Measurements from ENCODE around the gene ABHD6. TPM values are rescaled to one million over a fixed set of nuclear protein-coding genes. Genes with fewer than 3 reads are reported as not detected.

The ABHD6 gene
- total RNA-seq, 1 experiment from 2014 or later = 2.2 TPM

GRCh38 chr3:58256061-58256460 is 18.5 kb downstream of the ABHD6 start:
- H2BK5ac ChIP-seq (ENCODE audit: insufficient read length, low read length) = no peak overlapping the region
- H3K4me1 ChIP-seq (ENCODE audit: insufficient read depth, low read length) = no peaks in the 10 kb centered on the region
- H3K23me2 ChIP-seq (ENCODE audit: insufficient read length, low read depth, low read length, poor library complexity, severe bottlenecking) = no peaks in the 10 kb centered on the region
- Mint-ChIP-seq H3K9me3 (no peaks in the 10 kb centered on the region), H3K4me3 (no peak overlapping the region), H3K36me3 (ENCODE audit: insufficient read depth in 1 of 3, low read depth in 3 of 3) (no peaks in the 10 kb centered on the region), H3K27me3 (ENCODE audit: low read depth) (no peaks in the 10 kb centered on the region; the same call in 1 of the 2 replicates), H3K4me1 (no peaks in the 10 kb centered on the region), H3K27ac (no peak overlapping the region)
- no peak overlapping the region for H3K27ac ChIP-seq (ENCODE audit: insufficient read length, low read depth, low read length)
- H2BK20ac ChIP-seq (ENCODE audit: low read depth, low read length, poor library complexity, severe bottlenecking) = no peak overlapping the region
- no peak overlapping the region for H4K91ac ChIP-seq (ENCODE audit: insufficient read length, low read depth, low read length)
- H3K79me2 ChIP-seq (ENCODE audit: insufficient read depth, low read length) = no peaks in the 10 kb centered on the region
- H2AFZ ChIP-seq (ENCODE audit: low read length) = no peak overlapping the region
- DNase-seq = no peak
- no peak overlapping the region for H2BK12ac ChIP-seq (ENCODE audit: insufficient read length, low read depth, low read length)
- H2AK5ac ChIP-seq (ENCODE audit: insufficient read length, low read length) = no peak overlapping the region
- H4K8ac ChIP-seq (replicated peaks; ENCODE audit: insufficient read length, low read depth, low read length) = no peak overlapping the region
- H3K23ac ChIP-seq (ENCODE audit: insufficient read length, low read depth, low read length) = no peak overlapping the region
- H3K56ac ChIP-seq (ENCODE audit: insufficient read length, low read depth, low read length) = no peak overlapping the region
- no peak overlapping the region for H3K9ac ChIP-seq (ENCODE audit: extremely low read depth, insufficient read length, low read length)
- H2BK120ac ChIP-seq (ENCODE audit: low read depth, low read length, poor library complexity, severe bottlenecking) = no peak overlapping the region
- no peak overlapping the region for H3K4me2 ChIP-seq (ENCODE audit: insufficient read depth, insufficient read length, low read length)
- no peaks in the 10 kb centered on the region for H3K9me3 ChIP-seq (ENCODE audit: control insufficient read depth, low read depth, low read length)
- no CpG with 5 or more reads among the region's 1 CpG for WGBS (ENCODE audit: extremely low coverage, insufficient read length, low lambda C conversion rate)
- H3K4ac ChIP-seq (ENCODE audit: low read depth, low read length) = no peak overlapping the region
- TF ChIP-seq, protein P1, sequence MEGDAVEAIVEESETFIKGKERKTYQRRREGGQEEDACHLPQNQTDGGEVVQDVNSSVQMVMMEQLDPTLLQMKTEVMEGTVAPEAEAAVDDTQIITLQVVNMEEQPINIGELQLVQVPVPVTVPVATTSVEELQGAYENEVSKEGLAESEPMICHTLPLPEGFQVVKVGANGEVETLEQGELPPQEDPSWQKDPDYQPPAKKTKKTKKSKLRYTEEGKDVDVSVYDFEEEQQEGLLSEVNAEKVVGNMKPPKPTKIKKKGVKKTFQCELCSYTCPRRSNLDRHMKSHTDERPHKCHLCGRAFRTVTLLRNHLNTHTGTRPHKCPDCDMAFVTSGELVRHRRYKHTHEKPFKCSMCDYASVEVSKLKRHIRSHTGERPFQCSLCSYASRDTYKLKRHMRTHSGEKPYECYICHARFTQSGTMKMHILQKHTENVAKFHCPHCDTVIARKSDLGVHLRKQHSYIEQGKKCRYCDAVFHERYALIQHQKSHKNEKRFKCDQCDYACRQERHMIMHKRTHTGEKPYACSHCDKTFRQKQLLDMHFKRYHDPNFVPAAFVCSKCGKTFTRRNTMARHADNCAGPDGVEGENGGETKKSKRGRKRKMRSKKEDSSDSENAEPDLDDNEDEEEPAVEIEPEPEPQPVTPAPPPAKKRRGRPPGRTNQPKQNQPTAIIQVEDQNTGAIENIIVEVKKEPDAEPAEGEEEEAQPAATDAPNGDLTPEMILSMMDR (conservative IDR thresholded peaks at IDR 0.05) = no peak
- H3K18ac ChIP-seq (ENCODE audit: insufficient read length, low read depth, low read length) = no peak overlapping the region
- H4K5ac ChIP-seq (ENCODE audit: insufficient read length, low read depth, low read length) = no peak overlapping the region
- no peaks in the 10 kb centered on the region for H4K20me1 ChIP-seq (ENCODE audit: control insufficient read depth, insufficient read depth, insufficient read length)
- no peaks in the 10 kb centered on the region for H3K27me3 ChIP-seq (ENCODE audit: insufficient read depth, low read length)
- H3K14ac ChIP-seq (ENCODE audit: insufficient read depth, low read length) = no peak overlapping the region
- H2BK15ac ChIP-seq (ENCODE audit: low read depth, low read length) = no peak overlapping the region
- H3K79me1 ChIP-seq (ENCODE audit: insufficient read depth, low read depth, low read length, poor library complexity, severe bottlenecking) = no peaks in the 10 kb centered on the region
- H3T11ph ChIP-seq (ENCODE audit: low read length) = no peak overlapping the region

All from H9 (cell line).